Measurements from ENCODE around the gene RAPH1.

RAPH1 gene

GRCh38 chr2:203484266-203485112, 50.6 kb downstream of the RAPH1 start:
- no peak for DNase-seq

DNA sequence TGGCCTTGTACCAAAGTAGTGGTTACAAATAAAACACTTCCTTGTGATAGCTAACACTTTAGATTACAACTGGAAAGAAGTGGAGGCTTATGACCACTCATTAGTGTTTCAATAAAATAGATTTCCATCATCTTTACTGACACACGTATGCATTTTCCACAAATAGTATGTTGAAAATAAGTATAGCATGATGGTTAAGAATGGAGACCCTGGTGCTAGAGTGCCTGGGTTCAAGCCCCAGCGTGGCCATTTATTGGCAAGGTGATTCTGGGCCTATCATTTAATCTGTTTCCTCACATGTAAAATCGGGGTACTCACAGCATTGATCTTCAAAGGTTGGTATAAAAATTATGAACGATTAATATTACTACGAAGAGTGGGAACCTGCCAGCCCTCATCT, 54.5 kb downstream of the RAPH1 start:
- no peak for DNase-seq

DNA sequence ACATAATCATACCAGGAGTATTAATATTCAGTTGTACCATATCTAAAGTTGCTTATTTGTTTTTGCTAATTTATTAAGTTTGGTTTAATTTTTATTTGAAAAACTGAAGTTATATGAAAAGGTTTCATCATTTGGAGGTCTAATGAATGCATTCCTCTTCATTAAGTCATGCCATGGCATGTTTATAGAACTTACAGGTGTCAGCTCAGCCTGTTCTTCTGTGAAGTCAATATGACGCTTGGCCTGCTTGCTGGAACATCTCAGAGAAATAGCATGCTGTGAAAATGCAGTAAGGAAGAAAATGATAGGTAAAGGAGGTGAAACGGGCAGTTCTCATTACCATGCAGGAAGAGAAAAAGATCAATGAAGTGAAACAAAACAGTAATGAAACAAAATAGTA, 58.2 kb downstream of the RAPH1 start:
- DNase-seq = no peak

DNA sequence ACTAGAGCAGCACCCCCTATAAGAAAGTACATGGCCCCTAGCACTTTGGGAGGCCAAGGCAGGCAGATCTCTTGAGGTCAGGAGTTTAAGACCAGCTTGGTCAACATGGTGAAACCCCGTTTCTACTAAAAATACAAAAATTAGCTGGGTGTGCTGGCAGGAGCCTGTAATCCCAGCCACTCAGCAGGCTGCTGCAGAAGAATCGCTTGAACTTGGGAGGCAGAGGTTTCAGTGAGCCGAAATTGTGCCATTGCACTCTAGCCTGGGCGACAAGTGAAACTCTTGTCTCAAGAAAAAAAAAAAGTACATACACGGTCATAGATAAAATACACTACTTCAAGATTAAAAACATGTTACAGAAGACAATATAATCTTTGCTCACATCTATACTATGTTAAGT, 63.8 kb downstream of the RAPH1 start:
- no peak for DNase-seq

- DNase-seq = no peak
Measured at GRCh38 chr2:203470371-203470770, 64.7 kb downstream of the RAPH1 start.

DNA sequence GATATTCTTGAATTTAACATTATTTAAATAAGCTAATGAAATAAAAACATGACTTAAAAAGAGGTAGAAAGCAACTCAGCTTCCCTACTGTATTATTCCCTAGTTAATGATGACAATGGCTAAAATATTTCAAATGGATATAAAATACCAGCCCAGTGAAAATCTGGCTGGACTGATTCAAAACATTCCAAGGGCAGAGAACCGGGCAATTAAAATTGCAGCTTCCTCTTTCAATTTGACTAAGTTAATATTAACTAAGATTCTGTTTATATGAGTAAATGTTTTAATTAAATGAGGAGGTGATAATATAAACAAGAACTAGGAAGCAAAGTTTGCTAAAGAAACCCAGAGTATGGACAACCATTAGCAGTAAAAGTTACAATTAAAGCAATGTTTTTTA, 65.6 kb downstream of the RAPH1 start:
- DNase-seq = no peak

- no peak for DNase-seq
Measured at GRCh38 chr2:203463266-203463678, 71.8 kb downstream of the RAPH1 start.

DNA sequence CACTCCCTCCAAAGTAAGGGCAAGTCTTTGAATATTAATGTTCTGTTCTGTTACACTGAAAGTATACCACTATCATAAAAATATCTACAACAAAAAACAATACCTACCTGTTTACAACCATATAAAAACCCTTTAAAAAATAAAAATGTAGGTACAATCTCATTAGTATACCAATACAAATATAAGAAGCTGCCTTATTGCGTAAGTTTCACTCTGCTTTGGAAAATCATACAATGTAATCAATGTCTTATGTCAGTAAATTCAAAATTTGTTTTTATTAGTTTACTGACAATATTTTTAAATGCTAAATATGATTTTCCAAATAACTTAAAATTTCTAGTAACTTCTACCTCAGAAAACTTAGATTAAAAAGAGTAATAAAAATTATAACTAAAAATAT, 72.8 kb downstream of the RAPH1 start:
- no peak for DNase-seq

DNA sequence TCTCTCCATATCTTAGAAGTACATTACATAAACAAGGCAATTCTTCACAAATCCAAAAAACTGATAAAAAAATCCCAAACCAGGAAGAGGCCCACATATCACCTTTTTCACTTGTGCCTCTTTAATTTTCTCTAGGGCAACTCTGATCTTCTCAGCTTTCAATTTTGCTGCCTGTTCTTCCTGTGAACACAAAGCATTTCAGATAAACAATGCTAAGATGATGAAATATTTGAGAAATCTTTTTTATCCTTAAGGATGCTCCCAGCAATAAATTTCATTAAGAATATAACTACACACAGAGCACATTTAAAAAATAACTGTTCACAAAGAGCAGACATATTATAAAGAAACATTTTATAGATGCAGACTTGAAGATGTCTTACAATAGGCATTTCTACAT, 73.4 kb downstream of the RAPH1 start:
- no peak for DNase-seq

DNA sequence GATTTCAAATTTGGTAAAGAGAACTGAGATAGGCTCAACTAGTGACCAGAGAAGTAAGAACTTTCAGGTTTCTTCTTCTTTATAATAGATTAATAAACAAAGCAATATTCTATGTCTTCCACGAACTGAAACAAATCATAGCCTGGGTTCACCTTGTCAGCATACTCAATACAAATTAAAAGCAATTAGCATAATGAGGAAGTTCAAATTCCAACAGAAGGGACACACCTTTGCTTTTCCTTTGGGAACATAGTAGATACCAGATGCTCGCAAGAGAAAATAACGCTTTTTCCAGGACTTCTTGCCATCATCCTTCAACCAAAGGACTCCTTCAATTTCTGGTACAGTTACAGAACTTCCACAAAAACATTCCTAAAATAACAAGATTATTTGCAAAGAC, 79.9 kb downstream of the RAPH1 start:
- no peak for DNase-seq

DNA sequence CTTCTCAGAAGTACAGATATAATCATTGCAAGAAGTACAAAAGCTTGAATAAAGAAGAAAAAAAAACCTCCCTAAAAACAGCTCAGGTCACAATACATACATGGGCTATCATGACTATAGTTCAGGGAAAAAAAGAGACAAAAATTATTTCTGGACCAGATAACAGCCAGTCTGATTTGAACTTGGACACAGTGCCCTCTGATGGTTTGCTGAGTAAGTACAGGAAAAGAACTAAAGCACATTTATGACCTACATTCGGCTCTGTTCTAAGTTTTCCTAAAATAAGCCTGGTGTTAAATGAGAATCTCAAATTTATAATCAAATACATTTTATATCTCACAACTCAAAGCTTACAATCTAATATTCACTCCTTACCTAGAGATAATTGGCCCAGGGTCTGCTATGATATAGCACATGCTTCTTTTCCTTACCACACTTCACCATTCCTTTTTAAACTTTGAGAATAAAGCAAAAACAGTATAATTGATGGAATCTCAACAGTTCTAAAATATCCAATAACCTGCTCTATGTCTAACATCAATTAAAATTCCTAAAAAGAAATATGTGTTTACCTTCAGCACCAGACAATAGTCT, 81.1 kb downstream of the RAPH1 start:
- DNase-seq = peak; percentile 11 to 58

- DNase-seq = no peak
Measured at GRCh38 chr2:203451689-203452088, 83.4 kb downstream of the RAPH1 start.

- DNase-seq = no peak
Measured at GRCh38 chr2:203451011-203451410, 84.1 kb downstream of the RAPH1 start.

DNA sequence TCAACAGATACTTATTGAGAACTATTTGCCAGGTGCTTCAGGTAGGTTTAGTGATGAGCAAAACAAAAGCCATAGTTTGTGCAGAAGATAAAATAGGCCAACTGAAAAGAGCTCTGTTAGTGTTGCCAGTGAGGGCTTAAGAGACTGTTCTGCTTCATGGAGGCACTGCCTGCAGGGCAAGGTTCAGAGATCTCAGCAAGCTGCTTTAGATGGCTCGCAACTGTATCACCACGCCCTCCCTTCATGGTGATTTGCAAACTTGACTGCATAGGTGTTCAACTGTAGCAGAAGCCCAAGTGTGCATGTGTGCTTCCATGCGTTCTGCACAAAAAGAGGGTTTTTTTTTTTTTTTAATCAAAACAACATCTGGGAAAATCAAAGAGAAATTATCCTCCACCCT, 84.5 kb downstream of the RAPH1 start:
- no peak for DNase-seq

GRCh38 chr2:203446780-203447179, 88.3 kb downstream of the RAPH1 start:
- DNase-seq = no peak

DNA sequence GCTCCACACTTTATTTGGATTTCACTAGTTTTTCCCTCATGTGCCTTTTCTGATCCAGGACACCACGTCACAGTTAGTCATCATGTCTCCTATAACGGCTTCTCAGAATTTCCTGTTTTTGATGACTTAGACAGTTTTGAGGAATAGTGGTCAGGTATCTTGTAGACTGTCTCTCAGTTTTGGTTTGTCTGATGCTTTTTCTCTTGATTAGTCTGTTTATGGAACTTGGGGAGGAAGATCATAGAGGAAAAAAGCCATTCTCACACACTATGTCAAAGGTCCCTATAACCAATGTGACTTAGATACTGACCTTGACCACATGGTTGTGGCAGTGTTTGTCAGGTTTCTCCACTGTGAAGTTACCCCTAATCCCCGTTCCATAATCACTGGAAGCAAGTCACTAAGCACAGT, 89.0 kb downstream of the RAPH1 start:
- no peak for DNase-seq

GRCh38 chr2:203444738-203445137, 90.4 kb downstream of the RAPH1 start:
- no peak for DNase-seq

DNA sequence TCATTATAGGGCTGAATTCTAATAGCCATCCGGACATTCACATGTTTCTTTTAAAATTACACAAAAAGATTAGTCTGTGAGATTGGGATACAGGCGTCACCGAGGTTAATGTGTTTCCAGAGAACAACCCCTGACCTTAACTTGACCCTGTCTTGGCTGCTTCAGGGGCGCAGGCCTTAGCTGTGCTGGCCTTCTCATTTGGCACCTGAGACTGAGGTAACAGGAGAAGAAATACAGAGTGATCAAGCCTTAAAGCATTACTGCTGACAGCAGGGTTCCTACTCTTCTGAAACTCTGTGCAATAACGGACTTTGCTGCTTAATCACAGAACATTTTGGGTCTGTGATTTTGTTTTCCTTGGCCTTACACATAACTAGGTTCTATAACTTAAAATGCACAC, 92.6 kb downstream of the RAPH1 start:
- no peak for DNase-seq

GRCh38 chr2:203441463-203441862, 93.6 kb downstream of the RAPH1 start:
- no peak for DNase-seq

DNA sequence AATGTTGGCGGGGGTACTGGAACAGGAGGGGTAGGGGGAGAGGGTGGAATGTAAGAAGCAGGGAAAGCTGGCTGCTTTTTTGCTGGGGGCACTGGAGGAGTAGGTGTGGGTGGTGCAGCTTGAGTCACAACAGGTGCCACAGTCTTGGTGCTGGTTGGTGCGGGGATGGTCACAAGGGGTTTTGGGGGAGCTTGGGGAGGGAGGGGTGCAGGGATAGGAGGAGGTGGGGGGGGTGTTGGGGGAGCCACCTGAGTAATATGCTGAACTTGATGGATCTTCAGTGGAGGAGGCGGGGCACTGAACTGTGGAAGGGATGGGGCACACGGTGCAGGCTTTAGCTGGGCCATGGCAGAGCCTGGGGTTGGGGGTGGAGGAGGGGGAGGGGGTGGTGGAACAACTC, 94.4 kb downstream of the RAPH1 start:
- DNase-seq = no peak

DNA sequence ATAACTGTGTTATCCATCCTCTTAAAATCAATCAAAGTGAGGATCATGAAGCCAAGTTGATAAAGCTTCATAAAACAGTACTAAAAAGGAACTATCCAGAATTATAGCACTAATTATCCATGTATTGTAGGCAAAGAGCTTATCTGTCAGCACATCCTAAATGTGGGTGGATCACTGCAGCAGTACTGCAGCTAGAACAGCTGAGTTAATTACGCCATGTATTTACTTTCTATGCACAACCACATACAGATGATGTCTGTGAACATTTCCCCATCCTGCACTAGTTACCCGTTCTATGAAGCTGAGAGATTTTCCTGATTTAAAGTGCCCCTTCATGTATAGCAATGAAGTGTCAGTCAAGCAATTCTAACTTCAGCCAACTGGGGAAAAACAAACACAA, 96.6 kb downstream of the RAPH1 start:
- DNase-seq = no peak

GRCh38 chr2:203437511-203437910, 97.6 kb downstream of the RAPH1 start:
- no peak for DNase-seq

GRCh38 chr2:203436496-203436895, 98.6 kb downstream of the RAPH1 start:
- DNase-seq = no peak

DNA sequence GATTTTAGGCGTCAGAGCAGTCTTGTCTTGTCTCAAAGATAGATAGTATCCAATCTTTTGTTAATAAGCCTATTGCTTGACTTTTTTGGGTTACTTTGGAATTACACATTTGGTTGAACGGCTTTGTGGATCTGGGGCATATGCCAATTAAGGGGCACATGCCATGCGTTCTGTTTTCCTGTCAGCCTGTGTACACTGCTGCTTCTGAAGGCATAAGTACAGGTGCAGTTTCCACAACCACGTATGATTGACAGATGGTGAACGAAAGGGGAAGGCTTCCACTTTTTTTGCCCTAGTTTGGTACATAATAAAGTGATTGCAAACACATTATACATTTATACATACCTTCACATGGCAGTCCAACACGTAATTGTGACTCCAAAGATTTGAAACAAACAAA, 102.3 kb downstream of the RAPH1 start:
- DNase-seq = no peak
